GM18511 (cell line): Measurements from ENCODE around the gene COA1.
"Not testable (repeated sequence)": the region's sequence is repeated elsewhere in the genome, so short reads cannot be mapped to it uniquely, and the experiment has no call there.

Source experiments
- ATAC-seq: cut with Tn5 transposase; IDR thresholded peaks from one replicate; pipeline ENCODE4 v1.9.1; 2021; ENCODE audit warnings: mild to moderate bottlenecking, moderate library complexity; ENCODE audit not compliant: unreplicated experiment

The COA1 gene

GRCh38 chr7:43758822-43759683, 29.7 kb upstream of the COA1 start:
- ATAC-seq = peak; percentile 66

- ATAC-seq = peak; percentile 69
Observed at GRCh38 chr7:43758029-43758821, 28.9 kb upstream of the COA1 start, which contains the start of gene BLVRA. Gene BLVRA (plus strand): TSS chr7:43758680. CDS start chr7:43771159, 12,479 bp downstream.

- no peak for ATAC-seq
Observed at GRCh38 chr7:43757073-43757720, 27.9 kb upstream of the COA1 start.

- ATAC-seq = no peak
Observed at GRCh38 chr7:43756368-43757072, 27.2 kb upstream of the COA1 start.

- no peak for ATAC-seq
Observed at GRCh38 chr7:43754596-43754995, 25.3 kb upstream of the COA1 start.

GRCh38 chr7:43753843-43754242, 24.5 kb upstream of the COA1 start:
- ATAC-seq = no peak

- no peak for ATAC-seq
Observed at GRCh38 chr7:43753271-43753810, 24.0 kb upstream of the COA1 start.

- no peak for ATAC-seq
Observed at GRCh38 chr7:43752411-43752810, 23.1 kb upstream of the COA1 start.

GRCh38 chr7:43750016-43750887, 20.9 kb upstream of the COA1 start:
- no peak for ATAC-seq

- no peak for ATAC-seq
Observed at GRCh38 chr7:43749383-43749940, 20.1 kb upstream of the COA1 start.

- ATAC-seq = no peak
Observed at GRCh38 chr7:43747328-43748105, 18.2 kb upstream of the COA1 start.

- ATAC-seq = no peak
Observed at GRCh38 chr7:43742692-43743091, 13.4 kb upstream of the COA1 start.

GRCh38 chr7:43737467-43738127, 8.3 kb upstream of the COA1 start:
- ATAC-seq = no peak

- ATAC-seq = peak; percentile 73
Observed at GRCh38 chr7:43735802-43736603, 6.7 kb upstream of the COA1 start.

GRCh38 chr7:43735403-43735801, 6.1 kb upstream of the COA1 start:
- peak; percentile 22 for ATAC-seq

GRCh38 chr7:43734575-43735332, 5.4 kb upstream of the COA1 start:
- ATAC-seq = not testable (repeated sequence)
